Cortex of kidney (tissue), 1 donor: ENCODE data around the gene ARID1B.

ENCODE experiments used
- DNase-seq: peaks from one replicate; lab custom pipeline; 2025; lab: John Stamatoyannopoulos, UW

ARID1B gene

GRCh38 chr6:156773935-156774852, 3.0 kb upstream of the ARID1B start:
- DNase-seq, result no peak

DNA sequence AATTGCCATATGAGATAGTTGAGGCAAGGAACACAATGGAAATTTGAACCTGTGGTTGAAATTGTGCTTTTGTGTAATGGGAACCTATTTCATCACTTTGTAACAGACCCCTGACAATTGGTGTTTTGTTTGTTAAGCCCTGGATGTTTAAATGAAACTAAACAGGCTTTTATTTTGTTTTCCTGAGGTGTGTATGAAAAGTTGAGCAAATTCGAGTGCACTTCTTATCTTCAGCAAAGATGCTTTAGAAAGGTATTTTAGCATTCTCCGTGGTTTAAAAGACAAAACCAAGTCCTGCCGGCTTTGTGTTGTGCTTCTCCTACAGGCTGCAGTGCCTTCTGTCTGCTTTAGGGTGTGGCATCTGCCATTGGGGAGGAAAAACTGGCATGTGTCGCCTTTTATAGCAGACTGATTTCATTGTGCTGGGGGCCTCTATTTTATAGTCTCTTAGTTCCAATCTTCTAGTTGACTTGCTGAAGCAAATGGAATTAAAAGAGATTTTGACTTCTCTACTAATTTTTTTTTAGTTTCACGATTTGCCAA, 2.2 kb upstream of the ARID1B start:
- no peak for DNase-seq

DNA sequence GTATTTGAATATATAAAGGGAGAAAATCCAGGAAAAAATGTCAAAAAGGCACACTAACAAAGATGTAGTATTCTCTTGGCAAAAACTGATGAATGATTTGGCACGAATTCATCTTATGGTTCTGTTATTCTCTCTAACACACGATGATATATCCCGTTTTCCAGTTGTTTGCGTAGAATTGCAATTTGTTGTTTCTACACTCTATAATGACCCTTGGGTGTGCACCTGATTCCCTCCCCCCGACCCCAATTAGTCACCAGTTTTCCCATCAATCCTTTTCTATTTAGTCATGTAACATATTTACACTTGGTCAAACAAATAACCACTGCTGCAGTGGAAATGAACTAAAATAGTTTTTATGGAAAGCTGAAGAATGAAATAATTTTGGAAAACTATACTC, 1.5 kb upstream of the ARID1B start:
- no peak for DNase-seq

DNA sequence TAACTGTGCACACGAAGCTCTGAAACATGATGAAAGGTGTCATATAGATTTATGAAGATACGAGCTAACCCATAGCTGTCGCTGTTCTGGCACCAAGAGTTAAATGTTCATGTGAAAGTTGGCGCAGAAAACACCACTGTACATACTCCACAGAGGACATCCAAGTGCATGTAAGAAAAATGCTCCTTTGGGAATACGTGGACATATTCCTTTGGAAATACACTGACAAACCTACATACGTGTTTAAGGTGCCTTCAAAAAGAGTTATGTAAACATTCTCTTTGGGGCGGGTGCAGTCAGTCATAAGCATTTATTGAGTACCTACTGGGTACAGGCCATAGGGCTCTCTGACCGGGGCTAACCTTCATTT, 723 bp upstream of the ARID1B start:
- DNase-seq, result no peak

DNA sequence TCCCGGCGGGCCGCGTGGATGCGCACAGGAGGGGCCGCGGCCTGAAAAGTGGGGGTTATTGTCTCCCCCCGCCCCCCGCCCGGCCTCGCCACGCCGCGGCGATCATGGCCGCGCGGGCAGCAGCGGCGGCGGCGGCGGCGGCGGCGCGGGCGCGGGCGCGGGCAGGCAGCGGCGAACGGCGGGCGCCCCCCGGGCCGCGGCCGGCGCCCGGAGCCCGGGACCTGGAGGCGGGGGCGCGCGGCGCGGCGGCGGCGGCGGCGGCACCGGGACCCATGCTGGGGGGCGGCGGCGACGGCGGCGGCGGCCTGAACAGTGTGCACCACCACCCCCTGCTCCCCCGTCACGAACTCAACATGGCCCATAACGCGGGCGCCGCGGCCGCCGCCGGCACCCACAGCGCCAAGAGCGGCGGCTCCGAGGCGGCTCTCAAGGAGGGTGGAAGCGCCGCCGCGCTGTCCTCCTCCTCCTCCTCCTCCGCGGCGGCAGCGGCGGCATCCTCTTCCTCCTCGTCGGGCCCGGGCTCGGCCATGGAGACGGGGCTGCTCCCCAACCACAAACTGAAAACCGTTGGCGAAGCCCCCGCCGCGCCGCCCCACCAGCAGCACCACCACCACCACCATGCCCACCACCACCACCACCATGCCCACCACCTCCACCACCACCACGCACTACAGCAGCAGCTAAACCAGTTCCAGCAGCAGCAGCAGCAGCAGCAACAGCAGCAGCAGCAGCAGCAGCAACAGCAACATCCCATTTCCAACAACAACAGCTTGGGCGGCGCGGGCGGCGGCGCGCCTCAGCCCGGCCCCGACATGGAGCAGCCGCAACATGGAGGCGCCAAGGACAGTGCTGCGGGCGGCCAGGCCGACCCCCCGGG, 637 bp downstream of the ARID1B start:
- no peak for DNase-seq

GRCh38 chr6:156778454-156779205, 1.5 kb downstream of the ARID1B start:
- DNase-seq, result no peak

- DNase-seq, result no peak
Observed at GRCh38 chr6:156779206-156780094, 2.3 kb downstream of the ARID1B start.

DNA sequence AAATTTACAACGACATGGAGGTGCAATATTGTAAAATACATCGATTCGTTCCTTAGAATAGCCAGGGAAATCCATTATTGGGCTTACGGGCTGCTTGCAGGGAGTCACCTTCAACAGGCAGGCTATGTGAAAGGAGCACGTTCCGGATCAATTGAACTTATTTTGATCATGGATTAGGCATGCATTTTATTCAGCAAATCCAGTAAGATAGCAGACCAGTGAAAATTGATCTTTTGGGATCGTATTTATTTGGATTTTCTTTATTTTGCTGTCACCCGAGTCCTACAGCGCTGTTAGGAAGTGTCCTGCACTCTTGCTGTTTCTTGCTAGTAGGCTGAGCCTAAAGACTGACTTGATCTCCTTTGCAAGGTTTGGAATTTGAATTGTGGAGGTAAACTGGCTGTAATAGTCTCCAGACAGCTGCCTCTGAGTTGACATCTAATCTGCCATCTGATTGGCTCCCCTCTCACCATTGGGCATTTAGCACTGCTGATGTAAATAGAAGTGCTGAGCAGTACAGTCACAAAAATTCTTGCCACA, 3.0 kb downstream of the ARID1B start:
- no peak for DNase-seq

- DNase-seq, result no peak
Observed at GRCh38 chr6:156780962-156781853, 4.0 kb downstream of the ARID1B start.

DNA sequence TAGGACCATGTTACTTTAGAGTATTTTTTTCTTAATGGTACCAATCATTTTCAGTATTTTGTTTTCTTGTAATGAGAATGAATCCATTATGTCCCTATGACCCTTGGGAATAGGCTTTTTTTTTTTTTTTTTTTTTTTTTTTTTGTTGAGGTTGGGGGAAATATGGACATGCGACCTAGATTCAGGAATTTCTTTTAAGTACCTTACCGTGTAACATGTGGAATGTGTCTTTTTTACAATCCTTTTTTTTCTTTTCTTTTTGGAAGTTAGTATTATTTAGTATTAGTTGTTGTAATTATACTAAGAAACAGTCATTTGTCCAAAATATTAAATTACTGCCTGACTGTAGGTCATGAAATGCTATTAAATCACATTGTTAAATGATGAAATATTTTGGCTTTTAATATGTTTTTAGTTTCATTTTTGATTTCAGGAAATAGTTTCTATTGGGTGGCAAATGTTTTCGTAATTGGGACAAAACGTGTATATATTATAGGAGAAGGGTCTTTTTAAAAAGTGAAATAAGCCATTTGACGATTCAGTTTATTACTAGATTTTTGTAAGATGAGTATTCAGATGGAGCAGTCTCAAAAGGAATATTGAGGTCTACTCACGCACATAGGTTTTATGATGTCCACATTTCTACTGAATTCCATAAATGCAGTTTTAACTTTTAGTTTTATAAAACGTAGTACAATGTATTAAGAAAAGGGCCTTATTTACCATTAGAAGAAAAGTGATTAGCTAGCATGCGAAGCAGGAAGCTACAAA, 4.9 kb downstream of the ARID1B start:
- no peak for DNase-seq

GRCh38 chr6:156782691-156783320, 5.6 kb downstream of the ARID1B start:
- DNase-seq, result no peak

GRCh38 chr6:156783958-156784357, 6.8 kb downstream of the ARID1B start:
- DNase-seq, result no peak

- no peak for DNase-seq
Observed at GRCh38 chr6:156786652-156787051, 9.5 kb downstream of the ARID1B start.

- DNase-seq, result no peak
Observed at GRCh38 chr6:156787569-156788492, 10.7 kb downstream of the ARID1B start.

DNA sequence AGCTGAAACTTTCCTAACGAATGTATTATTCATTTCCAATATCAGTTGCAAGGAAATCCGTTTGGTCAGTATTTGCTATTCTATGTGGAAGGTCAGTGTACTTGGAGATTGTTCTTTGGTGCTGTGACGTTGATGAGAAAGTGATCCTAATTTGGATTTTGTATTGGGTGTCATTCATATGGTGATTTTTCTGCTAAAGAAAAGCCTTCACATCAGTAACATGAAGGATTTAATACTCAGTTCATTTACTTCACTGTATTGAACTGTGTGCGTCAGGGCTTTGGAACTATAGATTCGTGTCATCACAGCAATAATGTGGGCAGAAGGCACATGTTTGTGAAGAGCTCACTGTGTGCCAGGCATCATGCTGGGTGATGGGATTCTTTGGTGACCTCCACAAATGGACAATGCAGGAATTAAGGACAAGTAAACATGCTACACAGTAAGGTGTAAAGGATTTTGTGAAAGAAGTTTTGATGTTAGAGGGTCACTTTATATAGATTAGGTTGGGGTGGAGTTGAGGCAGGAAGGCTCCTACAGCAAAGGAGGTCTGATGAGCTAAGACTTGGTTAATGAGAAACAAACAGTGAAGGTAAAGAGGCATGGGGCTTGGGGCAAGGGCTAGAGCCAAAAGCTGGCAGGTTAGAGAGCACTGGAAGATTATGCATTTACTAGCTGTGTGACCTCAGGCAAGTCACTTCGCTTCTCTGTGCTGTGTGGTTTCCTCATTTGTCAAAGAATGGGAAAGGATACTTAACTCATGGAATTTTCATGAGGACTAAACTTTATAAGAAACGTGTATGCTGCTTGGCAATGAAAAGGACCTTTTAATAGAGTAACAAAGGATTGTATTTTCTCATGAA, 12.1 kb downstream of the ARID1B start:
- no peak for DNase-seq

- no peak for DNase-seq
Observed at GRCh38 chr6:156790711-156791319, 13.6 kb downstream of the ARID1B start.
